Transverse colon (tissue), 4 donors: ENCODE data around the gene KIAA1217. TPM values are rescaled to one million over a fixed set of nuclear protein-coding genes. Genes with fewer than 3 reads are reported as not detected.
A peak's percentile ranks its signal among the peaks of the same experiment; 100 is the strongest.

Source experiments
- DNase-seq: peaks from one replicate; pipeline ENCODE4 v3.0.0-alpha.2; 2019
- H3K27ac ChIP-seq, 4 donors: fragments of 200-600 bp; sonication (generic); 2 replicates each; pipeline ENCODE4 v1.5.1; 2016 to 2018; ENCODE audit warnings: inconsistent platforms in 4 of 4
- H3K27me3 ChIP-seq: fragments of 200-600 bp; sonication (generic); 2 replicates; pipeline ENCODE4 v1.5.1; 2017; ENCODE audit warnings: inconsistent platforms
- H3K36me3 ChIP-seq, 4 donors: fragments of 200-600 bp; sonication (generic); 2 replicates each; pipeline ENCODE4 v1.5.1; 2017 to 2019; ENCODE audit warnings: inconsistent platforms in 4 of 4
- H3K4me1 ChIP-seq, 4 donors: fragments of 200-600 bp; sonication (generic); 2 replicates each; pipeline ENCODE4 v1.5.1; 2017 to 2020; ENCODE audit warnings: inconsistent platforms in 4 of 4
- H3K4me3 ChIP-seq, 4 donors: fragments of 200-600 bp; sonication (generic); 1 replicate in 1 of 4; 2 replicates in 3 of 4; pipeline versions ENCODE4 v1.5.1 to v1.6.1; 2017 to 2019; ENCODE audit warnings: inconsistent platforms in 4 of 4
- H3K9me3 ChIP-seq, 2 donors: fragments of 200-600 bp; sonication (generic); 2 replicates each; pipeline ENCODE4 v1.5.1; 2017 to 2019; ENCODE audit warnings: inconsistent platforms in 2 of 2
- CTCF ChIP-seq, 5 experiments: fragments of 200-600 bp in 3 of 5; fragments of 450-650 bp in 2 of 5; sonication (generic) in 3 of 5; IDR thresholded peaks; 1 replicate in 2 of 5; 2 replicates in 3 of 5; pipeline ENCODE4 v1.5.1; 2016 to 2017; ENCODE audit warnings: antibody characterized with exemption in 5 of 5, inconsistent platforms in 3 of 5, mild to moderate bottlenecking in 2 of 5, moderate library complexity in 1 of 5
- EP300 ChIP-seq: sonication (generic); formaldehyde crosslinking; IDR thresholded peaks from one replicate; pipeline ENCODE4 v1.6.1; 2017; ENCODE audit warnings: antibody characterized with exemption, low read depth
- POLR2A ChIP-seq: fragments of 450-650 bp; IDR thresholded peaks from one replicate; pipeline ENCODE4 v1.6.1; 2016; ENCODE audit warnings: antibody characterized with exemption, mild to moderate bottlenecking, moderate library complexity
- POLR2AphosphoS5 ChIP-seq, 3 donors: sonication (generic); formaldehyde crosslinking; IDR thresholded peaks; one replicate each; pipeline ENCODE4 v1.6.1; 2016; ENCODE audit warnings: antibody characterized with exemption in 3 of 3
- WGBS, 2 donors: methylation state at CpG; one replicate each; pipeline ENCODE4 v1.1.5; 2018; ENCODE audit warnings: low coverage in 1 of 2; 5-methylcytosine and 5-hydroxymethylcytosine counted together
- in situ Hi-C, 4 donors: fragments of 200-750 bp; cut with MboI; loops; one replicate each; pipeline versions ENCODE4 v1.15.0 to v1.15.1; 2017; ENCODE audit warnings: low sequenced_read_pairs in 3 of 4, low pct_ligation_motif_present in 1 of 4, low pct_unique_long_range_greater_than_20kb in 1 of 4
- intact Hi-C: fragments of 100-400 bp; cut with DNase I; formaldehyde crosslinking; loops from one replicate; pipeline ENCODE4 v1.15.1; 2023; ENCODE audit warnings: low total_unique reads
- total RNA-seq, 4 donors: library from RNA; depleted of rRNA; stranded (reverse); fragments of >200 nt; gene quantifications; one replicate each; pipeline ENCODE4 v1.1.0, GENCODE V29; 2016

Gene KIAA1217
- total RNA-seq, 4 donors from 2014 or later = 56.5 to 175 (median 72.0) TPM

- intact Hi-C loops (no loop called here), in situ Hi-C loops (loop anchor here in 1 of 4 donors (25.0 kb wide), 1 partner anchor 105 kb away; no protein-coding TSS in a partner anchor)
- WGBS, 2 donors = 84 to 93% methylated on average over 6 to 12 of the region's 12 CpGs
- no peak for DNase-seq
- no peak for TF ChIP-seq POLR2A
- TF ChIP-seq POLR2AphosphoS5 (IDR thresholded peaks at IDR 0.05) = no peak
- no peak for TF ChIP-seq EP300
- TF ChIP-seq CTCF (IDR thresholded peaks at IDR 0.05) = no peak
- Histone ChIP-seq H3K4me3 (no peak overlapping the region), H3K36me3 (no peaks in the 10 kb centered on the region), H3K27ac (no peak overlapping the region), H3K9me3 (no peaks in the 10 kb centered on the region), H3K4me1 (no peaks in the 10 kb centered on the region), H3K27me3 (no peaks in the 10 kb centered on the region)
These were observed 198.0 kb downstream of the KIAA1217 start for GRCh38 chr10:24406809-24407483.

DNA sequence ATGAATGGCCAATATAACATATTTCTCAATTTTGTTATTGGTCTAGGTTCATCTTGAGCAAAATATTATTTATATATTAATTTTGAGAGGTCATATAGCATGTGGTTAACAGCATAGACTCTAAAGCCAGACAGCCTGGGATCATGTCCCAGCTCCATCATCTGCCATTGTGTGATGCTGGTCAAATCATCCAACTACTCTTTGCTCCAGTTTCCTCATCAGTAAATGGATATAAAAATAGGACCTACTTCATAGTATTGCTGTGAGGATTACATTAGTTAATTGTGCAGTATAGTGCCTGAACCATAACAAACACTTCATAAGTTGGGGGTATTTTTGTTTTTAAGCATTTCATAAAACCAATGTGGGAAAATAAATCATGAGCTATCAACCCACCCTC is 199.0 kb downstream of the KIAA1217 start:
- in situ Hi-C loops = loop anchor here in 1 of 4 donors (25.0 kb wide), 1 partner anchor 104 kb away; no protein-coding TSS in a partner anchor
- no peak for TF ChIP-seq POLR2AphosphoS5 (IDR thresholded peaks at IDR 0.05)
- TF ChIP-seq EP300 = no peak
- no peak for TF ChIP-seq POLR2A
- no peak for TF ChIP-seq CTCF (IDR thresholded peaks at IDR 0.05)
- no peaks in the 10 kb centered on the region for H3K36me3 ChIP-seq
- H3K4me1 ChIP-seq = peaks cover 0 to 2% (median 0%) of the 10 kb centered on the region in 4 donors
- no peak overlapping the region for H3K4me3 ChIP-seq
- no peak overlapping the region for H3K27ac ChIP-seq
- DNase-seq = no peak
- H3K9me3 ChIP-seq = no peaks in the 10 kb centered on the region
- no peaks in the 10 kb centered on the region for H3K27me3 ChIP-seq
- intact Hi-C loops = no loop called here

- DNase-seq = no peak
- 85 to 88% methylated on average over 2 of the region's 2 CpGs for WGBS, 2 donors
- H3K4me1 ChIP-seq = peaks cover 0 to 4% (median under 1%) of the 10 kb centered on the region in 4 donors
- H3K9me3 ChIP-seq = no peaks in the 10 kb centered on the region
- TF ChIP-seq POLR2AphosphoS5 (IDR thresholded peaks at IDR 0.05) (no peak), CTCF (IDR thresholded peaks at IDR 0.05) (no peak), POLR2A (no peak), EP300 (no peak)
- intact Hi-C loops (no loop called here), in situ Hi-C loops (loop anchor here in 1 of 4 donors (25.0 kb wide), 1 partner anchor 104 kb away; no protein-coding TSS in a partner anchor)
- H3K4me3 ChIP-seq = no peak overlapping the region
- H3K36me3 ChIP-seq = no peaks in the 10 kb centered on the region
- no peaks in the 10 kb centered on the region for H3K27me3 ChIP-seq
- H3K27ac ChIP-seq = no peak overlapping the region
These were observed 199.4 kb downstream of the KIAA1217 start for GRCh38 chr10:24408365-24408764.

GRCh38 chr10:24414597-24414996 is 205.7 kb downstream of the KIAA1217 start:
- in situ Hi-C loops = loop anchor here in 1 of 4 donors (25.0 kb wide), 1 partner anchor 98 kb away; no protein-coding TSS in a partner anchor
- TF ChIP-seq CTCF (IDR thresholded peaks at IDR 0.05) = peak in 1 of 5 experiments; percentile 3
- TF ChIP-seq EP300 = no peak
- Histone ChIP-seq H3K36me3 (no peaks in the 10 kb centered on the region), H3K27ac (peak overlapping the region; percentile 63 to 78 (median 71)), H3K4me3 (no peak overlapping the region), H3K27me3 (no peaks in the 10 kb centered on the region), H3K4me1 (peaks cover 11 to 35% (median 16%) of the 10 kb centered on the region in 4 donors), H3K9me3 (no peaks in the 10 kb centered on the region)
- intact Hi-C loops = loop anchor here (1.0 kb wide), 1 partner anchor 34 kb away; no protein-coding TSS in a partner anchor
- 76 to 79% methylated on average over 3 to 6 of the region's 6 CpGs for WGBS, 2 donors
- no peak for DNase-seq
